Measurements from ENCODE around the gene KLHL8. TPM values are rescaled to one million over a fixed set of nuclear protein-coding genes. Genes with fewer than 3 reads are reported as not detected.

The KLHL8 gene
- total RNA-seq, 1 experiment from 2014 or later: 9.9 TPM

DNA sequence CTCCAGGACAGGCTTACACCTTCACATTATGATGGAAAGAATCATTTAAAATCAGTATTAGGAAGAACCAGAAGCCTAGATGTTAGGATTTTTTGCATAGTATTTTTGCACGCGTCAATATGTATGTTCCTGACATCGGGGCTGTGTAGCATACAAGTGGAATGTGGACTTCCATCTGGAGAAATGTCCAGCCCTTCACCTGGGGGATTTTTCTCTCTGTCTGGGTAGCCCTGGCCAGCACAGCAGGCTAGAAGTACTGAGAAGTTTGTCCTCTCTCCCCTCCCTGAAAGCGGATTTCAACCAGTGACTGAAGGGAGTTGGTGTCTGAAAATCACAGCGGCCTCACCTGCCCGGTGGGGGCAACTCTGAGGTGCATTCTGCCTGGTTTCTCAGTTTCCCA lies 10.4 kb upstream of the KLHL8 start:
- CTCF ChIA-PET: no interaction called here
- no TSS peak for BruUV-seq (replicated peaks)
- Mint-ChIP-seq H3K4me1 (ENCODE audit: low read depth, unreplicated experiment) (no peaks in the 10 kb centered on the region), H3K27me3 (ENCODE audit: unreplicated experiment) (no peaks in the 10 kb centered on the region), H3K4me3 (ENCODE audit: low read depth, unreplicated experiment) (no peak overlapping the region), H3K9me3 (ENCODE audit: low read depth, unreplicated experiment) (no peaks in the 10 kb centered on the region), H3K36me3 (ENCODE audit: insufficient read depth, unreplicated experiment) (peaks cover 5% of the 10 kb centered on the region), H3K27ac (ENCODE audit: unreplicated experiment) (no peak overlapping the region)
- TF ChIP-seq, protein P1, sequence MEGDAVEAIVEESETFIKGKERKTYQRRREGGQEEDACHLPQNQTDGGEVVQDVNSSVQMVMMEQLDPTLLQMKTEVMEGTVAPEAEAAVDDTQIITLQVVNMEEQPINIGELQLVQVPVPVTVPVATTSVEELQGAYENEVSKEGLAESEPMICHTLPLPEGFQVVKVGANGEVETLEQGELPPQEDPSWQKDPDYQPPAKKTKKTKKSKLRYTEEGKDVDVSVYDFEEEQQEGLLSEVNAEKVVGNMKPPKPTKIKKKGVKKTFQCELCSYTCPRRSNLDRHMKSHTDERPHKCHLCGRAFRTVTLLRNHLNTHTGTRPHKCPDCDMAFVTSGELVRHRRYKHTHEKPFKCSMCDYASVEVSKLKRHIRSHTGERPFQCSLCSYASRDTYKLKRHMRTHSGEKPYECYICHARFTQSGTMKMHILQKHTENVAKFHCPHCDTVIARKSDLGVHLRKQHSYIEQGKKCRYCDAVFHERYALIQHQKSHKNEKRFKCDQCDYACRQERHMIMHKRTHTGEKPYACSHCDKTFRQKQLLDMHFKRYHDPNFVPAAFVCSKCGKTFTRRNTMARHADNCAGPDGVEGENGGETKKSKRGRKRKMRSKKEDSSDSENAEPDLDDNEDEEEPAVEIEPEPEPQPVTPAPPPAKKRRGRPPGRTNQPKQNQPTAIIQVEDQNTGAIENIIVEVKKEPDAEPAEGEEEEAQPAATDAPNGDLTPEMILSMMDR (IDR thresholded peaks at IDR 0.05; ENCODE audit: unreplicated experiment): no peak
- no peak for DNase-seq
- intact Hi-C loops (cut with micrococcal nuclease; ENCODE audit: unreplicated experiment): no loop called here

DNA sequence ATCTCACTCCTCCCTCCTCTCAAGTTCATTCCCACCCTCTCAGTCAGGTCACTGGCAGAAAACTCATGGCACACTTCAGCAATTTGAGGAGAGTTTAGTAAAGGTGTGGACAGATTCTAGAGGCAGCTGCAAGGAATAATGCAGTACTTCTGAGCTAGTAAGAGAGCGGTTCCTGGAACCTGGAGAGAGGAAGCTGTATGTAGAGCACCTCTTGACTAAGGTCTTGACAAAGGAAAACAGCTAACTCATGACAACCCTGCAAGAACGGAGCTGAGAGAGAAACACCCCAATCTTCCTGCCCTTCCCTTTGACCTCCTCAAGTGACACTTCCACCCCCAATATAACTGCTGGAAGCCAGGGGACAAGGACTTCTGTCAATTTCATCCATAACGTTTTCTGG lies 9.6 kb upstream of the KLHL8 start:
- TF ChIP-seq, protein P1 (IDR thresholded peaks at IDR 0.05; ENCODE audit: unreplicated experiment): no peak
- no peaks in the 10 kb centered on the region for H3K4me1 Mint-ChIP-seq (ENCODE audit: low read depth, unreplicated experiment)
- no peak for DNase-seq
- H3K36me3 Mint-ChIP-seq (ENCODE audit: insufficient read depth, unreplicated experiment): no peaks in the 10 kb centered on the region
- BruUV-seq (replicated peaks): no TSS peak
- H3K4me3 Mint-ChIP-seq (ENCODE audit: low read depth, unreplicated experiment): no peak overlapping the region
- intact Hi-C loops (cut with micrococcal nuclease; ENCODE audit: unreplicated experiment): no loop called here
- H3K9me3 Mint-ChIP-seq (ENCODE audit: low read depth, unreplicated experiment): no peaks in the 10 kb centered on the region
- H3K27me3 Mint-ChIP-seq (ENCODE audit: unreplicated experiment): no peaks in the 10 kb centered on the region
- CTCF ChIA-PET: no interaction called here
- H3K27ac Mint-ChIP-seq (ENCODE audit: unreplicated experiment): no peak overlapping the region

DNA sequence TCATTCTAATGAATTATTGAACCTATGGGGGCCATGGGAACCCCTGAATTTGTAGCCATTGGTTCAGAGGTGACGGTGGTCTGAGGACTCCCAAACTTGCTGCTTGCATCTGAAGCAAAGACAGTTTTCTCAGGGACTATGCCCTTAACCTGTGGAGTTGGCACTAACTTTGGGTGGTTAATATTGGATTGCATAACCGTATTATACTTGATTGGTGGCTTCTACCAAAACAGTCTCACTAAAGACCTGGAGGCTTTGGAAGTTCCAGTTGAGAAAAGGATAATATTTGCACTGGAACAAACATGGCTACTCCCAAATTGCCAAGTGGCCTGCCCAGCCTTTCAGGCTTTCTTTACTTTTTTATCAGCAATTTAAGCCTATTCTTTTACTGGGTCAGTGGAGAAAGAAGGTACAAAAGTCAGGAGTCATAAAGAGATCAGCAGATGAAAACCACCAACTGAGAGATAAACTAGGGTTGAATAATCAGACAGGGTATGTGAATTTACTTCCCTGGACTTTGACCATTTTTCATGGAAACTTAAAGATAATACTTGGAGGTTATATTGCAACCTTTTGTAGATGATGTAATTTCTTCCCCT lies 7.9 kb upstream of the KLHL8 start:
- CTCF ChIA-PET: no interaction called here
- intact Hi-C loops (cut with micrococcal nuclease; ENCODE audit: unreplicated experiment): no loop called here
- TF ChIP-seq, protein P1 (IDR thresholded peaks at IDR 0.05; ENCODE audit: unreplicated experiment): no peak
- no peaks in the 10 kb centered on the region for H3K27me3 Mint-ChIP-seq (ENCODE audit: unreplicated experiment)
- DNase-seq: no peak
- H3K27ac Mint-ChIP-seq (ENCODE audit: unreplicated experiment): no peak overlapping the region
- H3K4me1 Mint-ChIP-seq (ENCODE audit: low read depth, unreplicated experiment): no peaks in the 10 kb centered on the region
- H3K4me3 Mint-ChIP-seq (ENCODE audit: low read depth, unreplicated experiment): no peak overlapping the region
- no peaks in the 10 kb centered on the region for H3K36me3 Mint-ChIP-seq (ENCODE audit: insufficient read depth, unreplicated experiment)
- BruUV-seq (replicated peaks): no TSS peak
- no peaks in the 10 kb centered on the region for H3K9me3 Mint-ChIP-seq (ENCODE audit: low read depth, unreplicated experiment)

DNA sequence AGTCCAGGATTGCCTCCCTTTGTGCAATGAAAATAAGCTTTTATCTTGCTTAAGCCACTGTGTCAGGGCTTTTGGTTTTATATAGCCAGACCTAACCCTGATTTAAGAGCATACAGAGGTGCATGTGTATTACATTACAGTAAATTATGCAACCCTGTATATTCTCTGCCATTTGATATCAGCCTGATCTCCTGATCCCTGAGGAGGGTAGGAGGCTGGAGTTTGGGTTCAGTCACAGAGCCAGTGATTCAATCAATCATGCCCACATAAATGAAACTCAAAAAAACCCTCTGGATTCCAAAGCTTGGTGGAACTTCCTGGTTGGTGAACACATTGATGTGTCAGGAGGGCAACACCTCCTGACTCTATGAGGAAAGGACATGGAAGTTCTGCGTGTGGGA lies 7.3 kb upstream of the KLHL8 start:
- TF ChIP-seq, protein P1 (IDR thresholded peaks at IDR 0.05; ENCODE audit: unreplicated experiment): no peak
- no peaks in the 10 kb centered on the region for H3K36me3 Mint-ChIP-seq (ENCODE audit: insufficient read depth, unreplicated experiment)
- intact Hi-C loops (cut with micrococcal nuclease; ENCODE audit: unreplicated experiment): no loop called here
- H3K27ac Mint-ChIP-seq (ENCODE audit: unreplicated experiment): no peak overlapping the region
- H3K9me3 Mint-ChIP-seq (ENCODE audit: low read depth, unreplicated experiment): no peaks in the 10 kb centered on the region
- no peaks in the 10 kb centered on the region for H3K4me1 Mint-ChIP-seq (ENCODE audit: low read depth, unreplicated experiment)
- H3K4me3 Mint-ChIP-seq (ENCODE audit: low read depth, unreplicated experiment): no peak overlapping the region
- no peaks in the 10 kb centered on the region for H3K27me3 Mint-ChIP-seq (ENCODE audit: unreplicated experiment)
- no TSS peak for BruUV-seq (replicated peaks)
- CTCF ChIA-PET: no interaction called here
- DNase-seq: no peak

Measured in Calu3 (cell line).